ENCODE measurements around the gene DHX40.

Gene DHX40

DNA sequence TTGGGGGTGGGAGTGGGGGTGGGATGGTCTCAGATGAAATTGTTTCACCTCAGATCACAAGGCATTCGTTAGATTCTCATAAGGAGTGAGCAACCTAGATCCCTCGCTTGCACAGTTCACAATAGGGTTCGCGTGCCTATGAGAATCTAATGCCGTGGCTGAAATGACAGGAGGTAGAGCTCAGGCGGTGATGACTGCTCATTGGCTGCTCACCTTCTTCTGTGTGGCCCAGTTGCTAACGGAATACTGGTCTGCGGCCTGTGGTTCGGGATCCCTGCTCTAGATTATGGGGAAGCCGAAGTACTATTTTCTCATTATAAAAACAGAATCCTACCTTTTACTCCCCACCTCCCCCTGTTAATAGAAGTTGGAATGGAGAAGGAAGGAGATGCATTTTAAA lies 73.1 kb downstream of the DHX40 start:
- no peak overlapping the region for H3K9ac ChIP-seq (ENCODE audit: low read length)
- H2BK5ac ChIP-seq (ENCODE audit: low read depth, low read length, poor library complexity), result no peak overlapping the region
- no peaks in the 10 kb centered on the region for H3K79me1 ChIP-seq (ENCODE audit: low read length)
- no peak overlapping the region for H4K12ac ChIP-seq (ENCODE audit: low read depth, low read length)
- H4K8ac ChIP-seq (ENCODE audit: low read depth, low read length), result no peak overlapping the region
- no peaks in the 10 kb centered on the region for H3K9me3 ChIP-seq (ENCODE audit: insufficient read depth, low read depth, low read length)
- no CpG with 5 or more reads among the region's 10 CpGs for WGBS (ENCODE audit: extremely low coverage, insufficient coverage, insufficient read length)
- no peak overlapping the region for H3K4me3 ChIP-seq (ENCODE audit: low read depth, low read length)
- no peak overlapping the region for H3K27ac ChIP-seq (ENCODE audit: low read depth, low read length)
- H3K79me2 ChIP-seq (ENCODE audit: control insufficient read depth, insufficient read depth, low read length, poor library complexity), result peaks cover 16% of the 10 kb centered on the region
- peaks cover 3 to 5% of the 10 kb centered on the region in 2 experiments for H3K36me3 ChIP-seq (ENCODE audit: control insufficient read depth in 1 of 2, insufficient read depth in 2 of 2, low read length in 2 of 2)
- DNase-seq, result no peak
- H2AK5ac ChIP-seq (ENCODE audit: low read length), result no peak overlapping the region
- H3K4ac ChIP-seq (ENCODE audit: low read depth, low read length), result peak overlapping the region; percentile 72
- H3K18ac ChIP-seq (ENCODE audit: low read length), result no peak overlapping the region
- H3K27me3 ChIP-seq (ENCODE audit: insufficient read depth, low read length), result no peaks in the 10 kb centered on the region
- H3K4me2 ChIP-seq (ENCODE audit: low read length), result no peak overlapping the region
- no peak overlapping the region for H2BK120ac ChIP-seq (ENCODE audit: insufficient read depth, low read length, poor library complexity)
- no peak overlapping the region for H3K23ac ChIP-seq (ENCODE audit: low read length)
- no peak overlapping the region for H2AFZ ChIP-seq (ENCODE audit: insufficient read depth, low read length, poor library complexity)
- H3K4me1 ChIP-seq (ENCODE audit: control insufficient read depth in 1 of 2, insufficient read depth in 2 of 2, low read length in 2 of 2), result peaks cover 4% of the 10 kb centered on the region in 2 experiments
- H4K91ac ChIP-seq (ENCODE audit: low read depth, low read length), result no peak overlapping the region
- H3K14ac ChIP-seq (ENCODE audit: low read length), result no peak overlapping the region
- H2BK12ac ChIP-seq (ENCODE audit: low read length), result no peak overlapping the region

DNA sequence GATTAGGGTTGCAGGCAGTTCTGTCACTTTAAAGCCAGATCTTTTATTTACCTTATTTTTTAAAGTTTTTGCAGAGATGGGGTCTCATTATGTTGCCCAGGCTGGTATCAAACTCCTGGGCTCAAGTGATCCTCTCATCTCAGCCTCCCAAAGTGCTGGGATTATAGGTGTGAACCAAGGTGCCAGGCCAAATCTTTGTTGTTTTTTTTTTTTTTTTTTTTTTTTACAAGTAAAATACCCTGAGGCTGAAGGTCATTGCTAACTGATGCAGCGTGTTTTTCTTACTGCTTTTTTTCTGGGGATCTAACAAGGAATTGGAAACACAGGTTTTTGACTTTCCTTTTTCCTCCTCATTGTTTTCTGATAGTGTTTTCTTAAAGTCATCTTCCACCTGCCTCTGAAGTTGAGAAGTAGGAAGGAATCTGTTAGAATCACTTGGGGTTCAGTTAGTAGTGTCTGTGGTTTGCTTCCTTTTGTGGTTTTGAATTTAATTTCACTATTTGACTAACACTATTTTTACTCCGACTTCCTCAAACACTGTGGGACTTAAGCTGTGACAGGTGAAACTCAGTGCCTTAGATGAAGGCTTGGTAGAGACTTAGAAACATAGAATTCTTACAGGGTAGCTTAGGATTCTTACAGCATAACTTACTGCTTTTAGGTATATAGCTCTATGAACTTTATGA lies 76.5 kb downstream of the DHX40 start:
- Histone ChIP-seq H3K9me3 (ENCODE audit: insufficient read depth, low read depth, low read length) (no peaks in the 10 kb centered on the region), H3K27me3 (ENCODE audit: insufficient read depth, low read length) (no peaks in the 10 kb centered on the region), H4K91ac (ENCODE audit: low read depth, low read length) (no peak overlapping the region), H2AFZ (ENCODE audit: insufficient read depth, low read length, poor library complexity) (no peak overlapping the region), H3K23ac (ENCODE audit: low read length) (no peak overlapping the region), H2BK12ac (ENCODE audit: low read length) (no peak overlapping the region), H3K4ac (ENCODE audit: low read depth, low read length) (no peak overlapping the region), H3K4me1 (ENCODE audit: control insufficient read depth in 1 of 2, insufficient read depth in 2 of 2, low read length in 2 of 2) (no peaks in the 10 kb centered on the region), H3K18ac (ENCODE audit: low read length) (no peak overlapping the region), H2BK120ac (ENCODE audit: insufficient read depth, low read length, poor library complexity) (no peak overlapping the region), H4K12ac (ENCODE audit: low read depth, low read length) (no peak overlapping the region), H3K79me1 (ENCODE audit: low read length) (no peaks in the 10 kb centered on the region), H3K36me3 (ENCODE audit: control insufficient read depth in 1 of 2, insufficient read depth in 2 of 2, low read length in 2 of 2) (peaks cover 6 to 7% of the 10 kb centered on the region in 2 experiments), H4K8ac (ENCODE audit: low read depth, low read length) (no peak overlapping the region), H3K4me2 (ENCODE audit: low read length) (no peak overlapping the region), H2AK5ac (ENCODE audit: low read length) (no peak overlapping the region), H3K14ac (ENCODE audit: low read length) (no peak overlapping the region), H3K4me3 (ENCODE audit: low read depth, low read length) (no peak overlapping the region), H2BK5ac (ENCODE audit: low read depth, low read length, poor library complexity) (no peak overlapping the region), H3K9ac (ENCODE audit: low read length) (no peak overlapping the region), H3K79me2 (ENCODE audit: control insufficient read depth, insufficient read depth, low read length, poor library complexity) (peaks cover 8% of the 10 kb centered on the region), H3K27ac (ENCODE audit: low read depth, low read length) (no peak overlapping the region)
- WGBS (ENCODE audit: extremely low coverage, insufficient coverage, insufficient read length), result no CpG with 5 or more reads among the region's 2 CpGs
- no peak for DNase-seq

DNA sequence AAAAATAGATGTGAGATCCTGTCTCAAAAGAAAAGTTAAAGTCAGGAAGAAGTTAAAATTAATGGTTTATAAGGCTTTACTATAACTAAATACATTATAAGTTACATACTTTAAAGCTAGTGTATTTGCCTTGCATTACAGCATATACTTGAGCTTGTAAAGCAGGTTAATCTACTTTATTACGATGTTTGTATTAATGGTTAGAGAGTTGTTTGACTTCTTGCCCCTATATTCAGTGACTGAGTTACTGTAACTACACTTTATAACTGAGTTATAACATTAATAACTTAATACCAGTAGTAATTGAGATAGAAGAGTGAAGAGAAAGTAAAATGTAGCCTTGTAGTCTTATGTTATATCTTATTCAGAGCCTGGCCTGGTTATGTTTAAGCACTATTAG lies 77.2 kb downstream of the DHX40 start:
- H3K79me1 ChIP-seq (ENCODE audit: low read length), result no peaks in the 10 kb centered on the region
- H3K27me3 ChIP-seq (ENCODE audit: insufficient read depth, low read length), result no peaks in the 10 kb centered on the region
- no peak overlapping the region for H3K9ac ChIP-seq (ENCODE audit: low read length)
- H3K4me3 ChIP-seq (ENCODE audit: low read depth, low read length), result no peak overlapping the region
- no peak overlapping the region for H3K18ac ChIP-seq (ENCODE audit: low read length)
- H4K12ac ChIP-seq (ENCODE audit: low read depth, low read length), result no peak overlapping the region
- no peak overlapping the region for H3K14ac ChIP-seq (ENCODE audit: low read length)
- no peak overlapping the region for H3K27ac ChIP-seq (ENCODE audit: low read depth, low read length)
- peaks cover 6 to 9% of the 10 kb centered on the region in 2 experiments for H3K36me3 ChIP-seq (ENCODE audit: control insufficient read depth in 1 of 2, insufficient read depth in 2 of 2, low read length in 2 of 2)
- no peak overlapping the region for H2AK5ac ChIP-seq (ENCODE audit: low read length)
- no CpG with 5 or more reads among the region's 1 CpG for WGBS (ENCODE audit: extremely low coverage, insufficient coverage, insufficient read length)
- no peak overlapping the region for H4K91ac ChIP-seq (ENCODE audit: low read depth, low read length)
- H3K4ac ChIP-seq (ENCODE audit: low read depth, low read length), result no peak overlapping the region
- no peak overlapping the region for H4K8ac ChIP-seq (ENCODE audit: low read depth, low read length)
- H3K79me2 ChIP-seq (ENCODE audit: control insufficient read depth, insufficient read depth, low read length, poor library complexity), result peaks cover 8% of the 10 kb centered on the region
- H2BK12ac ChIP-seq (ENCODE audit: low read length), result no peak overlapping the region
- H3K4me1 ChIP-seq (ENCODE audit: control insufficient read depth in 1 of 2, insufficient read depth in 2 of 2, low read length in 2 of 2), result no peaks in the 10 kb centered on the region
- H3K4me2 ChIP-seq (ENCODE audit: low read length), result no peak overlapping the region
- H2BK120ac ChIP-seq (ENCODE audit: insufficient read depth, low read length, poor library complexity), result no peak overlapping the region
- no peak overlapping the region for H2AFZ ChIP-seq (ENCODE audit: insufficient read depth, low read length, poor library complexity)
- no peak overlapping the region for H2BK5ac ChIP-seq (ENCODE audit: low read depth, low read length, poor library complexity)
- H3K9me3 ChIP-seq (ENCODE audit: insufficient read depth, low read depth, low read length), result no peaks in the 10 kb centered on the region
- peak in 1 of 2 donors; percentile 41 for DNase-seq
- no peak overlapping the region for H3K23ac ChIP-seq (ENCODE audit: low read length)

DNA sequence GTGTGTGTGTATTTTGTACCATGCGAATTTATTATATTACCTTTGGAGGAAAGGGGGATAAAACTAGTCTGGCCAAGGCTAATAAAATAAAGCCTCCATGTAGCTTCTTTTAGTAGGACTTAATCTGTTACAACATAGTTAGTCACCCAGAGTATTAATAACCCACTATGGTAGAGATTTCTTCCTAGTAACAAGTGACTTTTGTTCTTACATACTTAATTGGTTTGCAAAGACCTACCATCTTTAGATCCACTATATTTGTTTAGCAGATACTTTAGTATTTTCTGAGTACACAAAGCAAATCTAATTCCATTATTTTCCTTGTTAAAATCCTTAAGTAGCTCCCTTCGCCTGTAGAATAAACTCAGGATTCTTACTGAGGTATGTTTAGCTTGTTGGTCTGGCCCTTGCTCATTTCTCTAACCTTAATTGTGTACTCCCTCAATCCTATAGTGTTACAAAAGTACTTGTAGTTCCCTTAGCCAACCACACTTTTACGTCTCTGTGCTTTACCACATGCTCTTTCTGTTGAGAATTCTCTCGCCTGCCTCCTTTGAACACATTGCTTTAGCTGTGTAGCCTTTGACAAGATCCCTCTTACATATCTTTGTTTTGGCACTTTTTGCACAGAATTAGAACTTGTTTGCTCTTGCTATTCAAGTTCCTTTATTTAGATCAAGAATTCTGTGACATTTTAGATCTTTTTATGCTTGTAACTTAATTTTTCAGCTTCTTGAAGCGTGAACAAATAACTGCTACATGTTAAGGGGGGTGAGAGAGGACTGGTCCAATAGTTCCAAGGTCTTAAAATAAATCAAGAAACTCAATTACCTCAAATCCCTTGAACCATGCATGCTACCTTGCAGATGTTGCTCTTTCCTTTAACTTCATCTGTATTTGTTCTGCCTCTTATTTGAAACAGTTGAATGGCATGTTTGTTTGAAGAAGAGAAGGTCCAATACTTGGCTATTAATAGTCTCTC lies 78.0 kb downstream of the DHX40 start:
- H3K18ac ChIP-seq (ENCODE audit: low read length), result no peak overlapping the region
- no peak overlapping the region for H4K91ac ChIP-seq (ENCODE audit: low read depth, low read length)
- no peak overlapping the region for H2AFZ ChIP-seq (ENCODE audit: insufficient read depth, low read length, poor library complexity)
- no peak overlapping the region for H2BK120ac ChIP-seq (ENCODE audit: insufficient read depth, low read length, poor library complexity)
- no peak overlapping the region for H3K27ac ChIP-seq (ENCODE audit: low read depth, low read length)
- H2BK5ac ChIP-seq (ENCODE audit: low read depth, low read length, poor library complexity), result no peak overlapping the region
- H3K27me3 ChIP-seq (ENCODE audit: insufficient read depth, low read length), result no peaks in the 10 kb centered on the region
- H3K79me1 ChIP-seq (ENCODE audit: low read length), result no peaks in the 10 kb centered on the region
- DNase-seq, result no peak
- no peak overlapping the region for H2AK5ac ChIP-seq (ENCODE audit: low read length)
- peaks cover 8% of the 10 kb centered on the region for H3K79me2 ChIP-seq (ENCODE audit: control insufficient read depth, insufficient read depth, low read length, poor library complexity)
- H3K4me2 ChIP-seq (ENCODE audit: low read length), result no peak overlapping the region
- peaks cover 6 to 11% of the 10 kb centered on the region in 2 experiments for H3K36me3 ChIP-seq (ENCODE audit: control insufficient read depth in 1 of 2, insufficient read depth in 2 of 2, low read length in 2 of 2)
- H4K12ac ChIP-seq (ENCODE audit: low read depth, low read length), result no peak overlapping the region
- H3K9me3 ChIP-seq (ENCODE audit: insufficient read depth, low read depth, low read length), result no peaks in the 10 kb centered on the region
- no peak overlapping the region for H4K8ac ChIP-seq (ENCODE audit: low read depth, low read length)
- no peak overlapping the region for H3K9ac ChIP-seq (ENCODE audit: low read length)
- no peak overlapping the region for H3K23ac ChIP-seq (ENCODE audit: low read length)
- WGBS (ENCODE audit: extremely low coverage, insufficient coverage, insufficient read length), result no CpG with 5 or more reads among the region's 5 CpGs
- H3K4ac ChIP-seq (ENCODE audit: low read depth, low read length), result no peak overlapping the region
- H3K14ac ChIP-seq (ENCODE audit: low read length), result no peak overlapping the region
- H2BK12ac ChIP-seq (ENCODE audit: low read length), result no peak overlapping the region
- H3K4me1 ChIP-seq (ENCODE audit: control insufficient read depth in 1 of 2, insufficient read depth in 2 of 2, low read length in 2 of 2), result no peaks in the 10 kb centered on the region
- H3K4me3 ChIP-seq (ENCODE audit: low read depth, low read length), result no peak overlapping the region
